T-helper 2 cell treated with Interferon-gamma antibody and Interleukin-4, amounts not matched to agents 5 μg/mL and 100 μg/mL, for 36 hours (primary cell): ENCODE measurements around the gene SLC38A4.

ENCODE experiments used
- DNase-seq: peaks from one replicate; pipeline ENCODE4 v3.0.0; 2021; ENCODE audit warnings: low spot score
- H3K27ac Mint-ChIP-seq: one replicate; pipeline ENCODE4 v1.8.0; 2021; ENCODE audit warnings: mild to moderate bottlenecking, mixed read lengths
- H3K27me3 Mint-ChIP-seq: one replicate; pipeline ENCODE4 v1.8.0; 2021; ENCODE audit warnings: low read depth, mixed read lengths
- H3K36me3 Mint-ChIP-seq: one replicate; pipeline ENCODE4 v1.8.0; 2021; ENCODE audit warnings: low read depth, mixed read lengths
- H3K4me1 Mint-ChIP-seq: one replicate; pipeline ENCODE4 v1.8.0; 2021; ENCODE audit warnings: low read depth, mixed read lengths
- H3K4me3 Mint-ChIP-seq: one replicate; pipeline ENCODE4 v1.8.0; 2022; ENCODE audit warnings: mild to moderate bottlenecking, moderate library complexity, mixed read lengths
- H3K9me3 Mint-ChIP-seq: one replicate; pipeline ENCODE4 v1.8.0; 2021; ENCODE audit warnings: mixed read lengths

SLC38A4 gene

DNA sequence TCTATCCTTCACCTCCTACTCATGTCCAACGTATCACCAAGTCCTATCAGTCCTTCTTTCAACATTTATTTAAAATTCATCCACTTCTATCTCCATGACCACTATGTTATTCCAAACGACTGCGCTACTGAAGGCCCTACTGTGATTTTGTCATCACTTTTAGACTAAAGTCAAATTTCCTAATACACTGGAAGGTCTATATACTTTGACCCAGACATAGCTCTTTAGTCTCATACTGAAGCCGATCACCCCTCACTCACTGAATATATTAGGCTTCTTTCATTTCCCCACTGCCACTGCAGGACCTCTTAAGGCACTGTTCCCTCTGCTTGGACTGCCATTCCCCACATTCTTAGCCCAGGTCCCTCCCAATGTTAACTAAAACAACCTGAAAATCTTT is 25.6 kb downstream of the SLC38A4 start:
- Mint-ChIP-seq H3K27ac (no peak overlapping the region), H3K4me1 (peaks cover 2% of the 10 kb centered on the region), H3K27me3 (peaks cover 11% of the 10 kb centered on the region), H3K36me3 (no peaks in the 10 kb centered on the region), H3K4me3 (no peak overlapping the region), H3K9me3 (no peaks in the 10 kb centered on the region)
- DNase-seq: no peak

DNA sequence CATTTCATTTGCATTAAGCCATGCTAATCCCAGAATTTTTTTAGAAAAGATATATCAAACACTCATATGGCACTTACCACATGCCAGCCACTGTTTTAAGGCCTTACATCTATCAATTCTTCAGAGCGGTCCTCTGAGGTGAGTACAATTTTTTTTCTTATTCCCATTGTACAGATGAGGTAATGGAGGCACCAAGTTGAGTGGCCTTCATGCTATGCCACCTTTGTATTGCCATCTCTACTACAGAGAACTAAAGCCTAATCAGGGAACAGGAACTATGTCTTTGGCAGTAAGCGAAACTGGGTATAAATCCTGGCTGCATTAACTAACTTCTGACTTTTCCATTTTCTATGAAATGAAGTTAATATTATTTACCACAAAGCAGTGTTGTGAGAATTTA is 27.1 kb downstream of the SLC38A4 start:
- H3K4me3 Mint-ChIP-seq: no peak overlapping the region
- no peak for DNase-seq
- H3K9me3 Mint-ChIP-seq: no peaks in the 10 kb centered on the region
- H3K4me1 Mint-ChIP-seq: peaks cover 2% of the 10 kb centered on the region
- peaks cover 6% of the 10 kb centered on the region for H3K27me3 Mint-ChIP-seq
- H3K36me3 Mint-ChIP-seq: no peaks in the 10 kb centered on the region
- no peak overlapping the region for H3K27ac Mint-ChIP-seq

DNA sequence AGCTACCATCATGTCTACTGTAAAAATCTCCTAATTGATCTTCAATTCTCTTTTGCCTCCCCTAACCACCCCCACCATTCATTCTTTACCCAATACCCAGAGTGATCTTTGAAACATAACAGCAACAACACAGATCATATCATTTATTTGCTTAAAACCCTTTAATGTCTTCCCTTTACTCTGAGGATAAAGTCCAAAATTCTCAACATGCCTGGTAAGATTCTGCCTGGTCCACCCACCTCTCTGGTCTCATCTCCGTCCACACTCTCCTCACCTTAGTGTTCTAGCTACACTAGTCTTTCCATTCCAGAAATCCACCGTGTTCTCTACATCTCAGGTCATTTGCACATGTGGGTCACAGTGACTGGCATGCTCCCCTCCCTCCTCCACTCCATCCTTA is 27.7 kb downstream of the SLC38A4 start:
- Mint-ChIP-seq H3K36me3 (no peaks in the 10 kb centered on the region), H3K4me3 (no peak overlapping the region), H3K27ac (no peak overlapping the region), H3K4me1 (peaks cover 2% of the 10 kb centered on the region), H3K27me3 (peaks cover 4% of the 10 kb centered on the region), H3K9me3 (no peaks in the 10 kb centered on the region)
- no peak for DNase-seq

DNA sequence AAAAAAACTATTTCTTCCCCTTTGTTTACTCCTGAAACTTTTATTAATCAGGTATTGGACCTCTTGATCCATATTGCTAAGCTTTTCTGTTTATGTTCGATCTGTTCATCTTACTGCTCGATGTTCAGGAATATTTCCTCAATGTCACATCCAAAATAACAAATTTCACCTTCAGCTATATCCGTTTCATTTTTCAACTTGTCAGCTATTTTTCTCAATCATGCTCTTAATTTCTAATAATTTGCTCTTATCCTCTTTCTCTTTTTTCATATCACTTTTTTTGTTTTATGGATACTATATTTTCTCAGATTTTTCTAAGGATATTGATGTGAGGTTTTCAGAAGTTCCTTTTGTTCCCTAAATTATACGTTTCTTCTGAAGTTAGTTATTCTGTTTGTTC is 29.8 kb downstream of the SLC38A4 start:
- Mint-ChIP-seq H3K36me3 (no peaks in the 10 kb centered on the region), H3K27me3 (peaks cover 7% of the 10 kb centered on the region), H3K4me3 (no peak overlapping the region), H3K9me3 (no peaks in the 10 kb centered on the region), H3K27ac (no peak overlapping the region), H3K4me1 (peaks cover 2% of the 10 kb centered on the region)
- DNase-seq: no peak

DNA sequence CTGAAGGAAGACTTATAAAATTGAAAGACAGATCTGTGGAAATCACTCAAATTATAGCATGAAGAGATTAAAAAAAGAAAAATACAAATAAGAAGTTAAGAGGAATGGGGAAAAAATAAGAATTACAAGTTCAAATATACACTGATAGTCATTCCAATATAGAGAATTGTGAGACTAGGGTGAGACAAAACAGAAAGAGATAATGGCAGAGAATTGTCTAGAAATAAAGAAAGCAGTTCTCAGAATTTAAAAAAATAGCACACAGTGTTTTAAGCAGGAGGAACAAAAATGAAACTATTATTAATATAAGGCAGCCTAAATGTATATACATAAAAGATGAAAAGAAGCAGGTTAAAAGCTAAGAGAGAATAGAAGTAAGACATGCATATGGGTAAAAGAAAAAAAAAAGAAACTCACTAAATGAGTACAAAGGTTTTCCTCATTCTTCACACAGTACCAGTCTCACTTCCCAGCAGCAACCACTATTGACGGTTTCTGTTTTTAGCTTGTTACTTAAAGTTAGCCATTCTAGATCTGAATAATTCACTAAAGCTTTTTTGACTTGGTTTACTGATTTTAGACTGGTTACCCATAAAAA is 31.1 kb downstream of the SLC38A4 start:
- Mint-ChIP-seq H3K27ac (no peak overlapping the region), H3K9me3 (no peaks in the 10 kb centered on the region), H3K4me3 (no peak overlapping the region), H3K27me3 (peaks cover 7% of the 10 kb centered on the region), H3K36me3 (no peaks in the 10 kb centered on the region), H3K4me1 (peaks cover 2% of the 10 kb centered on the region)
- DNase-seq: no peak

DNA sequence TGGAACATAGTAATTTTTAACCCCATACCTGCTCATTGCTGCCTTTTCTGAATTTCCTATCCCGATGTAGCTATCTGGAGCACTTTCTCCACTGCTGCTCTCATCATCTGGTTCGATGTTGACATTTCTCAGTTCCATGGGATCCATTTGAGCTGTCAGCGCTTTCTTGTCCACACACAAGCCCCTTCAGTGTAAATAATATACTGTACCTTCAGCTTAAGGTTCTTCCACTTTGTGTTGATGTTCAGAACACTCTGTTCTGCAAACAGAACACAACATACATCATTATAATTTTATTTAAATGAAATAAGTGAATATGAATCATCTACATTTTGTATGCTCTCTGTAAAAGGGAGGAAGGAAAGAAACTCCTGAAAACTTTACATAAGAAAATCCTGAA is 32.9 kb downstream of the SLC38A4 start:
- Mint-ChIP-seq H3K27me3 (peaks cover 7% of the 10 kb centered on the region), H3K9me3 (no peaks in the 10 kb centered on the region), H3K4me3 (no peak overlapping the region), H3K4me1 (peaks cover 5% of the 10 kb centered on the region), H3K27ac (no peak overlapping the region), H3K36me3 (no peaks in the 10 kb centered on the region)
- no peak for DNase-seq

DNA sequence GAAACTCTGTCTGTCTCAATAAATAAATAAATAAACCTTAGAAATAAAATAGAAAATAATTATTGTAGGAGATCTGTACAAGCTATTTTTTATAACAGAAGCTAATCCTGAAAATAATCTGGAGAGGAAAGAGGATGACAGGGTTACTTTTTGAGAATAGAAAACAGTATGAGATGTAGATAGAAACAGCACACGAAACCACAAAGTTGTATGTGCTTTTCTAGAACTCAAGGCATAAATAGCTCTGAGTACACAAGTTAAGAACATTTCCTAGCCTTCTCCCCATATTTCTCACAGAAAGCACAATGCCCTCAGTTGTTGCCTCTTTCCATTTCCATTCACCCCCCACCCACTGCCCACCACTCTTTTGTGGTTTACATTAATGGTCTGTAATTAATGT is 35.7 kb downstream of the SLC38A4 start:
- no peak overlapping the region for H3K27ac Mint-ChIP-seq

DNA sequence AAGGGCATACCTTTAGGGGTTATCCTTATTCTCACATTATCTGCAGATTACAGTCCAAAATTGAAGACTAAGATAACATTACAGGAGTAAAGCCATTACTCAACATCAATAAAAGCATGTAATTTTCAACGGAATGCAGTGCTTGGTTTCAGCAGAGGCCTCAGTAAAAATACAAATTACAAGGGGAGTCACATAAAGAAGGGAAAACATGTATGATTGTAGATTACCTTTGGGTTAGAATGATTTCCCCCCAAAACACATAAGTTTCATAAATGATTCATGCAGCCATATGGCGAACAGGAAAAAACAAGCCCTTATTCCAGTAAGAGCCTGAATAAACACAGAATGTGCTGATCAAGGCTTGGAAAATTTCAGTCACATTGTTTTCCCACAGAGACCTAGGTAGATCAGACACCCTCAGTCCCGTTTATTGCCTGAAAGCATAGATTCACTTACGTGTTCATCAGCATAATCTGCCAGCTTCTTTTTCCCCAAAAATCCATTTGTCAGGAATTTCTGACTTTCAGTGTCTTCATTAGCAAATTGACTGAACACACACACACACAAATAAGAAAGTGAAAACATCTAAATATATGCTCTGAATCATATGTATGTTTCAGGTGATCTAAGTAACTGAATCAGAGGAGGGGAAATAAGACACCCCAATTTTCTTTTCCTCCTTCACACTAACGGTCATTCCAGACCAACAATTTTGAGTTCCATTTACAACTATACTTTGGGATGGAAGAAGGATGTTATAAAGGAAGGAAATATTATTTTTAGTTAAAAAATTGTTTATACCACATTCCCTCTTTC is 37.5 kb downstream of the SLC38A4 start:
- H3K9me3 Mint-ChIP-seq: no peaks in the 10 kb centered on the region
- no peak overlapping the region for H3K27ac Mint-ChIP-seq
- no peaks in the 10 kb centered on the region for H3K36me3 Mint-ChIP-seq
- no peak overlapping the region for H3K4me3 Mint-ChIP-seq
- peaks cover 3% of the 10 kb centered on the region for H3K4me1 Mint-ChIP-seq
- H3K27me3 Mint-ChIP-seq: peaks cover 14% of the 10 kb centered on the region
- no peak for DNase-seq

More for the DNA sequence above, 35.7 kb downstream of the SLC38A4 start:
- peaks cover 10% of the 10 kb centered on the region for H3K27me3 Mint-ChIP-seq
- no peaks in the 10 kb centered on the region for H3K36me3 Mint-ChIP-seq
- no peaks in the 10 kb centered on the region for H3K9me3 Mint-ChIP-seq
- no peak overlapping the region for H3K4me3 Mint-ChIP-seq
- peaks cover 3% of the 10 kb centered on the region for H3K4me1 Mint-ChIP-seq
- DNase-seq: no peak

DNA sequence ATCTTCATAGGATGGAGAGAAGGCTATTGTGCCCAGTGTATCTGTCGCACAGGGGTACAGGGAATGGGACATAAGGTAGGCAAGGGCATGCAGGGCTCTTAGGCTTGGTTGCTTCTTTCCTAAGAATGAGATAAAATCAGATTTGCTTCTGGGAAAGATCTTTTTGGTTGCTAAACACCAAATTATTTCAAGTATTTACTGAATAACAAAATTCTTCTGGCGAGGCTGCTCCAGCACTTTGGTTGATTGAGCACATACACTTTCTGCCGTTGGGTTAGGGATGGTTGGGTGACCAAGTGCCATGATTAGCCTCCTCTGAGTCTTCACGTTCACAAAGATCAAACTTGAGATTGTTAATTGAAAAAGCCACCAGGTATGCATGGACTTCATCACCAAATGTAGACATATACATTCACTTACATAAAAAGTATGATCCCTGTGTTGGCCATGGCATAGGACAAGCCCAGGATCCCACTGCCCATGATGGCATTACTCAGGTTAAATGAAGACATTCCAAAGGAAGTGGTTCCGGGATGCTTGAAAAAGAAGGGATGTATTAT is 38.2 kb downstream of the SLC38A4 start:
- Mint-ChIP-seq H3K4me3 (no peak overlapping the region), H3K9me3 (no peaks in the 10 kb centered on the region), H3K4me1 (peaks cover 3% of the 10 kb centered on the region), H3K36me3 (no peaks in the 10 kb centered on the region), H3K27ac (no peak overlapping the region), H3K27me3 (peaks cover 13% of the 10 kb centered on the region)
- no peak for DNase-seq

DNA sequence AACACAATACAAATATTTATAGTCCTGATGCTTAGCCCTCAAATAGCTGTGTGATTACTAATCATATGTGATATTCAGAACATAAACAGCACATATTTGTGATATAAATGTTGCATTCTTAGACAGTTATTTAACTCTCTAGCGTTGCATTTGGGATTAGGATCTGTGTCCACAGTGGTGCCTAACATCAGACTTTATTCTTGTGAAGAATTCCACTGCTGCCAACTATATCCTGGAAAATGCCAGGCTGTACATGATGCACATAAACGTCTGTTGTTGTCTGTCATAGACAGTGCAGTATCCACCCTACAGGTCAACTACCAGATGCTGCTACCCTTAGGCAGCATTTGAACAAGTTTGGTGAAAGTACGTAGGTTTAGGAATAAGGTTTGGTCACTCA is 39.0 kb downstream of the SLC38A4 start:
- H3K27me3 Mint-ChIP-seq: peaks cover 14% of the 10 kb centered on the region
- no peak overlapping the region for H3K4me3 Mint-ChIP-seq
- no peaks in the 10 kb centered on the region for H3K36me3 Mint-ChIP-seq
- peaks cover 3% of the 10 kb centered on the region for H3K4me1 Mint-ChIP-seq
- H3K9me3 Mint-ChIP-seq: no peaks in the 10 kb centered on the region
- no peak for DNase-seq
- H3K27ac Mint-ChIP-seq: no peak overlapping the region

DNA sequence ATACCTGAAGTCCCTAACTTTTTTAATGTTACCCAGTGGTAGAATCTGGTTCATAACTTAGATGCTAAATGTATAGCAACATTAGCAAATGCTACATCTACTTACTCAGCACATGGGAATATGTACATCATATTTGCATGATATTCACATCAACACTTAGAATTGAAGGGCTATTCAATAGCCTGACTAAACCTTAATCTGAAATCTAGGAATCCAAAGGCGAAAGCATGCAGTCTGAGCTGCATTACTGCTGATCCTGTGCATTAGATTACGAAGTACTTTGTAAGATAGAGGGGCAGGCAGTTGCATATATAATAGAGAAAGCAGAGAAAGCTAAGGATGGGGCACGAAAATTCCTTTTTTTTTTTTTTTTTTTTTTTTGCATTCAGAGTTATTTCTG is 40.4 kb downstream of the SLC38A4 start:
- Mint-ChIP-seq H3K36me3 (no peaks in the 10 kb centered on the region), H3K27ac (no peak overlapping the region), H3K4me3 (no peak overlapping the region), H3K9me3 (no peaks in the 10 kb centered on the region), H3K27me3 (peaks cover 11% of the 10 kb centered on the region), H3K4me1 (peaks cover 3% of the 10 kb centered on the region)
- DNase-seq: no peak

DNA sequence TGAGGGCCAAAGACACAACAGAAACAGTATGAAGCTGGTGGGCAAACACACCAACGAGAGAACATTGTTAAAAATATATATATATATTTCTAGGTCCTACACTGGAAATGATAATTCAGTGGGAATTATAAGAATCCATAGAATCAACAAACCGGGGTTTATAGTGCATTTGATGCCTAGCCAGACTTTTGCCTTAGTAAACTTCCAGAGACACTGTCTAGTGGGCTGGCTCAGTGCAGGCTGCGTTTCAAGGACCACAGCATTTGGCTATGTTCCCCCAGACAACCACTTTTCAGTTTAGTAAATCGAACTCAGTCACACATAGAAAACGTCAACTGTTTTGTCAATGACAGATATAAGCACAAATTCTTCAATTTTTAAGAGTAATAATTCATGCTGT is 41.9 kb downstream of the SLC38A4 start:
- Mint-ChIP-seq H3K4me1 (peaks cover 1% of the 10 kb centered on the region), H3K4me3 (no peak overlapping the region), H3K9me3 (no peaks in the 10 kb centered on the region), H3K27me3 (peaks cover 11% of the 10 kb centered on the region), H3K36me3 (no peaks in the 10 kb centered on the region), H3K27ac (no peak overlapping the region)
- no peak for DNase-seq

DNA sequence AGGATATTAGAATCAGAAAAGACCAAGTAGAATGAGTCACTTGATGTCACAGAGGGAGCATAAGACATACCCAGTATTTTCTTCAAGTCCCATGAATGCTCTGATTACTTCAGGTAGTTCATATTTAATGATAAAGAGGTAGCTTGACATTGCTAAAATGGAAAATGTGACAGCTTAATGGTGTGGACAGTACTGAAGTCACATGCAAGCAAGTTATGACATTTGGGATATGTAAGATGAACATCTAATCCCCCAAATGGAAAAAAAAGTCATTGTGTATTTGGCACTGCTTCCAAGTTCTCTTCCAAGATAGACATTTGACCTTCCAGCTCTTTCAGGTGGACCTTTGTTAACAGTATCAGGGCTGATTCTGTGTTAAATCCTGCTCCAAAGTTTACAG is 45.9 kb downstream of the SLC38A4 start:
- DNase-seq: no peak
- Mint-ChIP-seq H3K9me3 (no peaks in the 10 kb centered on the region), H3K4me1 (no peaks in the 10 kb centered on the region), H3K36me3 (no peaks in the 10 kb centered on the region), H3K27ac (no peak overlapping the region), H3K4me3 (no peak overlapping the region), H3K27me3 (peaks cover 9% of the 10 kb centered on the region)

DNA sequence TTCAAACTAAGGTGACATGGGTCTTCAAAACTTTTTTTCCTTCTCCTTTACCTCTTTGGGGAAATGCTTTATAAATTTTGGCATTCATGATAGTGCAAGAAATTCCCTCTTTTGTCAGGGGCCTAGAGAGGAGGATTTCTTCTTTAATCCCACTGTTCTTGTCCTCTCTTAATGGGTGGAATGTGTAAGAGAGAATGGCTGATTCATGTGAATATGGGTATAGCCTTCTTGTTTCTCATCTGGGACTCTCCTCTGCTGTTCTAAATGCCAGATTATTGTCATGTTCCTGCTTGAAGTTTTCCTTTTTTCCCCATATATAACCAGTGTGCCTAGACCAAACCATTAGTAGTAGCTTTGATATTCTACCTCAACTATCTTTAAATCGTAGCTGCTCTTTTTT is 46.7 kb downstream of the SLC38A4 start:
- no peak overlapping the region for H3K27ac Mint-ChIP-seq
- H3K9me3 Mint-ChIP-seq: no peaks in the 10 kb centered on the region

More for the DNA sequence above, 46.7 kb downstream of the SLC38A4 start:
- no peak overlapping the region for H3K4me3 Mint-ChIP-seq
- H3K4me1 Mint-ChIP-seq: no peaks in the 10 kb centered on the region
- H3K27me3 Mint-ChIP-seq: peaks cover 9% of the 10 kb centered on the region
- DNase-seq: no peak
- H3K36me3 Mint-ChIP-seq: no peaks in the 10 kb centered on the region
